Mesodermal cell (in vitro differentiated cells): ENCODE measurements around the gene TMEM252. TPM values are rescaled to one million over a fixed set of nuclear protein-coding genes. Genes with fewer than 3 reads are reported as not detected.

Source experiments
- H3K27ac ChIP-seq: 2 replicates; pipeline ENCODE4 v1.7.0; 2013; ENCODE audit warnings: mild to moderate bottlenecking, low read depth, low read length, moderate library complexity; ENCODE audit not compliant: severe bottlenecking
- H3K36me3 ChIP-seq: 2 replicates; pipeline ENCODE4 v1.7.1; 2013; ENCODE audit warnings: mild to moderate bottlenecking, low read length, moderate library complexity; ENCODE audit not compliant: control insufficient read depth, insufficient read depth
- H3K4me1 ChIP-seq: one replicate; pipeline ENCODE4 v1.7.1; 2013; ENCODE audit warnings: mild to moderate bottlenecking, low read length; ENCODE audit not compliant: insufficient read depth, control insufficient read depth, poor library complexity, severe bottlenecking
- H3K4me3 ChIP-seq: 2 replicates; pipeline ENCODE4 v1.7.0; 2013; ENCODE audit warnings: low read length, control low read depth, mild to moderate bottlenecking; ENCODE audit not compliant: insufficient read depth, poor library complexity, severe bottlenecking; ENCODE audit errors: extremely low read depth
- H3K9me3 ChIP-seq: 2 replicates; pipeline ENCODE4 v1.7.1; 2013; ENCODE audit warnings: mild to moderate bottlenecking, low read length, moderate library complexity; ENCODE audit not compliant: control insufficient read depth
- WGBS, 2 experiments: methylation state at CpG; one replicate each; pipeline ENCODE4 v1.1.5; 2013; ENCODE audit warnings: missing lambda C conversion rate in 2 of 2; ENCODE audit not compliant: insufficient coverage in 2 of 2; 5-methylcytosine and 5-hydroxymethylcytosine counted together
- polyA plus RNA-seq, 2 experiments: library from polyadenylated mRNA; stranded (reverse); fragments of 50-300 nt; gene quantifications; one replicate each; pipeline ENCODE4 v1.2.3, GENCODE V29; 2013

Gene TMEM252, protein sequence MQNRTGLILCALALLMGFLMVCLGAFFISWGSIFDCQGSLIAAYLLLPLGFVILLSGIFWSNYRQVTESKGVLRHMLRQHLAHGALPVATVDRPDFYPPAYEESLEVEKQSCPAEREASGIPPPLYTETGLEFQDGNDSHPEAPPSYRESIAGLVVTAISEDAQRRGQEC
- polyA plus RNA-seq (2013, experiment 1 of 2): not detected
- polyA plus RNA-seq (2013, experiment 2 of 2): not detected

DNA sequence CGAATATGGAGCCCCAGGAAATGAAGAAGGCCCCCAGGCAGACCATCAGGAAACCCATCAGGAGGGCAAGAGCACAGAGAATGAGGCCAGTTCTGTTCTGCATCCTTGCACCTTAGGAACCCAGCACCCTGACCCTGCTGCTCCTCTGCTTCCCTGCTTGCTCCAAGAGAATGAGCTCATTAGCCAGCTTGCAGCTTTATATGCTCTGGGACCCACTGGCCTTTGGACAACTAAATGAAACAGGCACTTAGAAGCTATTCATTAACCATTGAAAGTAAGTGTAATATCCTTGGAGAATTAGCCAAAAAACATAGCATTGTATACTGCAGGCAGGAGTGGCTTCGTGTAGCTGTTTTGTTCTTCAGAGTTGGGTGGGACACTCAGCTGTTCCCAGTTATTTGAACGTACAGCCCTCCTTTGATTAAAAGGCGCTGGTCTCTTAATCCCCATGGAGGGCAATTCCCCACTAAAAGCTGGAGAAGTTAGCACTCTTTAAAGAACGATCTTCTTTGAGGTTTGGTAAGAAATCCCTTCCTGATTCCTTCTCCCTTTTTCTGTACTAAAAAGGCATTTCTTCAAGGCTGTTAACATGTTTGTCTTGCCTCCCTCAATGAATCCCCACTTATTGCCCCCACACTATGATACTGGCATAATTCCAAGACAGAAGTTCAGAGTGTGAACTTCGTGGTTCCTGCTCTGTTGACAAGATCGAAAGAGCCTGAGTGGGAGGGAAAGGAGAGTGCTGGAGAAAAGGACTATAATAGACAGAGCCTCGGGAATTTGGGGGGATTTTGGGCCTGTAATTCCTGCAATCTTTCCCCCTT, at the start of gene TMEM252:
Gene TMEM252 (minus strand): TSS at position 172 of the 824 bp plus-strand sequence. CDS start 69 bp downstream, at position 103.
- H3K4me3 ChIP-seq: no peak within 1 kb of the TSS
- no peaks in the 10 kb centered on the region for H3K9me3 ChIP-seq
- no peak within 1 kb of the TSS for H3K27ac ChIP-seq
- H3K4me1 ChIP-seq: no peaks in the 10 kb centered on the region
- H3K36me3 ChIP-seq: no peaks in the 10 kb centered on the region
- WGBS, 2 experiments: 74 to 80% methylated on average over 5 to 7 of the region's 8 CpGs

DNA sequence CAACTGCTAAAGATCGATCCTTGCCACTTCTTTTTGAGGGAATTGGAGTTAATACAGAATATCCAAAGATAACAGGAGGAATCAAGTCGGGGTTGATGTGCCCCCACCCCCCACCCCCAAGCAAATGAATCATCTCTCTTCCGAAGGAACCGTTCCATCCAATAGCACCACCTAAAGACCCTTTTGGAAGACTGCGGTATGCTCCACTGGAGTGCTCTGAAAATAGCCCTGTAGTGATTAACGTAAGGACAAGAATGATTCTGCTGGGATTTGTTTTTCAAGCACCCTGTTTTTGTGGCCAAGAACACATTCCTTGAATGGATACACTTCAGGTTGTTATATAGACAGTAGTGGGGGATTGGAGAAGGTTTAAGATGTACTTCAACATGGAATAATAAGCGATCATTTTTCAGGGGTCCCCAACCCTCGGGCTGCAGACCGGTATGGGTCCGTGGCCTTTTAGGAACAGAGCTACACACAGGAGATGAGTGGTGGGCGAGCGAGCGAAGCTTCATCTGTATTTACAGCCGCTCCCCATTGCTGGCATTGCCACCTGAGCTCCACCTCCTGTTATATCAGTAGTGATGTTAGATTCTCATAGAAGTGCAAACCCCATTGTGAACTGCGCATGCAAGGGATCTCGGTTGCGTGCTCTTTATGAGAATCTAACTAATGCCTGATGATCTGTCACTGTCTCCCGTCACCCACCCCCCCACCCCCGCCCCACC, 44.5 kb upstream of the TMEM252 start:
- Histone ChIP-seq H3K4me3 (no peak overlapping the region), H3K9me3 (no peaks in the 10 kb centered on the region), H3K36me3 (no peaks in the 10 kb centered on the region), H3K4me1 (no peaks in the 10 kb centered on the region), H3K27ac (no peak overlapping the region)
- WGBS, 2 experiments: 87 to 88% methylated on average over 4 to 12 of the region's 19 CpGs

DNA sequence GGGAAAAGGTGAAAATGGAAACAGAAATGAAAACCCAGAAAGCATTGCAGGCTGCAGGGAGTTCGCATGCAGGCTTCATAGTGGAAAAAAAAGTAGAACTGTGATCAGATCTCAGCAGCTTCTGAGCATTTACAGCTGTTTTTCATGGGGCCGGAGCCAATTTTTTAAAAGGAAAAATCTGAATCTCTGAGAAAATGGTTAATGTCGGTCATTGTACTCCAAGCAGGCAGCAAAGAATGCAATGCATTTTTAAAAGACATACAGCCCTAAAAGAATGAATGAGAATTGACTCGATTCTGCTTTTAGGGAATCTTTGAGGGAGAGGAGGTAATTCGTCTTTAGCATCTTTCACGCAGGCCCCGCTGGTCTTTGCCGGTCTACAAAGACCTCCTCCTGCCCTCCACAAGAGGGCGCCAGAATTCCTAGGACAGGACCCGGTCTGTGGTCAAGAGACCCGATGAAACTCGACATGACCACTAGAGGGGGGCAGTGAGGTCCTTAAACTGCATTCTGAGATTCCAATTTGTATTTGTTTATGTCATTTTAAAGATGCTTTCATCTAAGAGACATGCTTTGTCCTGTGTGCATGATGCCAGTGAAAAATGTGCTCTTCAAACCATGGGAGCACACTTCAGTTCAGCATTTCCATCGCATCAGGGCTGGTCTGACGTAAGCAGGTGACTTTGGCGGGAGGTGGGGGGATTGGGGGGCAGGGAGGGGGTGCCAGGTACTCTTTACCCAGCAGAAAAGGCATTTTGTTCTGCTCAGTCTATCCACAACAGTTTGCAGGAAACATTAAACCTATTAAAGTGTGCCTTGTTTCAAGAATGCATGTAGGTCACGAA, 43.7 kb upstream of the TMEM252 start:
- H3K4me3 ChIP-seq: no peak overlapping the region
- WGBS, 2 experiments: 18 to 23% methylated on average over 6 to 7 of the region's 16 CpGs
- H3K9me3 ChIP-seq: no peaks in the 10 kb centered on the region
- H3K36me3 ChIP-seq: no peaks in the 10 kb centered on the region
- no peaks in the 10 kb centered on the region for H3K4me1 ChIP-seq
- H3K27ac ChIP-seq: no peak overlapping the region

DNA sequence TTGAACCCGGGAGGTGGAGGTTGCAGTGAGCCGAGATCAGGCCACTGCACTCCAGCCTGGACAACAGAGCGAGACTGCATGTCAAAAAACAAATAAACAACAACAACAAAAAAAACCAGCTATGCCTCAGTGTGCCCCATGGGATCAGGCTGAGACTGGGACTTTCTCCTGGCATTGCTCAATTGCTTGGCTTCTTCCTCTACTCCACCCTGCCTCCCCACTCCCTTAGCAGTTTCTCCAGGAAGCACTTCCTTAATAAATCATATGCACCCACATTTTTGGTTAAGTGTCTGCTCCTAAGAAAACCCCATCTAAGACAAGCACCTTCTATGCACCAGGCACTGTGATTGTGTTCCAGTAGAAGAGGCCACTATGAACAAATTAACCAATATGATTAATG, 41.0 kb upstream of the TMEM252 start:
- Histone ChIP-seq H3K4me3 (no peak overlapping the region), H3K4me1 (no peaks in the 10 kb centered on the region), H3K36me3 (no peaks in the 10 kb centered on the region), H3K27ac (no peak overlapping the region), H3K9me3 (no peaks in the 10 kb centered on the region)
- WGBS, 2 experiments: 71% methylated on average over 1 of the region's 3 CpGs; no CpG with 5 or more reads in 1 of the 2 experiments

DNA sequence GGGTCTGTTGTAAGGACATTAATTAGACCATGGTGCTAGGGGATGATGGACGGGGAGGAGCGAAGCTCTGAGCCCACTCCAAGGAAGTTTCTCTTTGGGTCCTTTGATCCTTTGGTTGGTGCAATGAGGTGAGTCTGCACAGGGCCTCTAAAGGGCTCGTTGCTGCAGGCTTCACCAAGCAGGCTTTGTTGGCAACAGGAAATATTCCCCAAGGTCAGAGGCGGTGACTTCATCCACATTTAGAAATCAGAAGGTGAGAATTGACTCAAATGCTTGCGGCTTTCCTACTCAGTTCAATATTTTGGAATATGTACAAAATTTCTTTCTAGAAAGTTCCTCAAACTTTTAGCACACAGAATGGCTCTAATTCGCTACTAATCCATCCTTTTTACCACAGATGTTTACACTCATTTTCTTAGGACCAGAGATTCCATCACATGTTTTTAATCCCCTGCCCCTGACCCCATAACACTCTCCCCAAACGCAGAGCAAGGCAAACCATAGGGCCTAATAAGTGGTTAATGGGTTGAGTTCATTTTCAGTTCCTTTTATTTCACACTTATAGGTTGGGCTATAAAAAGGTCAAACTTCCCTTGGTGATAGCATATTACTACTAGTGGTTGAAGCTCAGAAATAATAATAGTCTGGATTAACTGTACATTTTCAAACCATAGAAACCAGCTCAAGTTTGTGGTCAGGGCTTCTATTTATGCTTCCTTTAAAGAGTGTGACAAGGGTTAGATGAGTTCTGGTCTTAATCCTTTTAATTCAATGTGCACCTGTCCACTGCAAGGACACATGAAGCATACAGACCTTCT, 37.3 kb upstream of the TMEM252 start:
- no peak overlapping the region for H3K4me3 ChIP-seq
- 90 to 93% methylated on average over 3 to 5 of the region's 7 CpGs for WGBS, 2 experiments
- no peaks in the 10 kb centered on the region for H3K36me3 ChIP-seq
- no peaks in the 10 kb centered on the region for H3K4me1 ChIP-seq
- no peaks in the 10 kb centered on the region for H3K9me3 ChIP-seq
- H3K27ac ChIP-seq: no peak overlapping the region

DNA sequence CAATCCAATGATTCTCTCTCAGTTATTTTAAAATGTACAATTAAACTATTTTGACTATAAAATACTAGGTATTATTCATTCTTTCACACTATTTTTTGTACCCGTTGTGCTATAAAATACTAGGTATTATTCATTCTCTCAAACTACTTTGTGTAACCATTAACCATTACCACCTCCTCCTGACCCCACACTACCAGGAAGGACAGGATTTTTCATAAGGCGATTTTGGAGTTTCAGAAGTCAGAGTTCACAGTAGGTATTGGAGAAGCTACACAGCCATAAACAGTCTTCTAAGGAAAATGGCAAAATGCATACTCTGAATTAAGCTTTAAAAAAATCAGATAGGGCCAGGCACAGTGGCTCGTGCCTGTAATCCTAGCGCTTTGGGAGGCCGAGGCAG, 35.1 kb upstream of the TMEM252 start:
- H3K9me3 ChIP-seq: no peaks in the 10 kb centered on the region
- no peak overlapping the region for H3K4me3 ChIP-seq
- 57 to 67% methylated on average over 3 of the region's 5 CpGs for WGBS, 2 experiments
- H3K4me1 ChIP-seq: no peaks in the 10 kb centered on the region
- no peak overlapping the region for H3K27ac ChIP-seq
- H3K36me3 ChIP-seq: no peaks in the 10 kb centered on the region

DNA sequence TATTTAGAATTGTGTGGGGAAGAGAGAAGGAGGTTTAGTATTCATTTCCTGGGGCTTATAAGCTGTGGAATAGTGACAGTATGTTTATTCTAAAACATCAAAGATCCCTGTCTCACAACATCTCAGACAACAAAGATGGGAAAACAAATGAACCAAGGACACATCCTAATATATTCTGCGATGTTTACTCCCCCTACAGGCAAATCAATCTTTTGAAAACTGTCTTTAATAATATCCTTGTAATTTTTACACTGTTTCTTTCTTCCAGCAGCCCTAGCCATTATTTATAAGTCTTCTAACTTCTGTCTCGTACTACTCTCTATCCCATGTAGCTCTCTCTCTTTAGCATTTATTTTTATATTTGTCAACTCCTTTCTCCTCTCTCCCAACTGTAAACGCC, 33.5 kb upstream of the TMEM252 start:
- 63 to 93% methylated on average over 1 to 2 of the region's 3 CpGs for WGBS, 2 experiments
- no peaks in the 10 kb centered on the region for H3K36me3 ChIP-seq
- H3K9me3 ChIP-seq: no peaks in the 10 kb centered on the region
- H3K4me1 ChIP-seq: no peaks in the 10 kb centered on the region
- no peak overlapping the region for H3K27ac ChIP-seq
- no peak overlapping the region for H3K4me3 ChIP-seq

DNA sequence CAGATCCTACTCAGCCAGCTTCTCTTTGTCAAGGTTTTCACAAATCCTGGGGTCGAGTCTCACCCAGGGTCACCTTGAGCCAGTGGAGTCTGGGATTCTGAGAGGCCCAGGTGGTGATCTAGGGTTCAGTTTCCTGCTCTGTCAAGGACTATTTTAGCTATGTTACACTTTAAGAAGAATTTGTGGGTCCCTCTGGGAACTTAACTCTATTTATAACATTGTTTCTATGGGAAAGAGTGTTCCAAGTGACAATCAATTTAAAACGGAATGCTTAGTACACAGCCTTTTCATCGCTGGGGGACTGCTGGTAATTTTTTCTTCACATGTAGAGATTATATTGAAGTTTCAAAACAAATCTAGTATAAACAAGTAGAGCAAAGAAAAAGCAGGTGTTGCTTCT, 26.9 kb upstream of the TMEM252 start:
- Histone ChIP-seq H3K4me3 (no peak overlapping the region), H3K4me1 (no peaks in the 10 kb centered on the region), H3K27ac (no peak overlapping the region), H3K9me3 (no peaks in the 10 kb centered on the region), H3K36me3 (no peaks in the 10 kb centered on the region)
- no CpG with 5 or more reads among the region's 3 CpGs for WGBS, 2 experiments

DNA sequence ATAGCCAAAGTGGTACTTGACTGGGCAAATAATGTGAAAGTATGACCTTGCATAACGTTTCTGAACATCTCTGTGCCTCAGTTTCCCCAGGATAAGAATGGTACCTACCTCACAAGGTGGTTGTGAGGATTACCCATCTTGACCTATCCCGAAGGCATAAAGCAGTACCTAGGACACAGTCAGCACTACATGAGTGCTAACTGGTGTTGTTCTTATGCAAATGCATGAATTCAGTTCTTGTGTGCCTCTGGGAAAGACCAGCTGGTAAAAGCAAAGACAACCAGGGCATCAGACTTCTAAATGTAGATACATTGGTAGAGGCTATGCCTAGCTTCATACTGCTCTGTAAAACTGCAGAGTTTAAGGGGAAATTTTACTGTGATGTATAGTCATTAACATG, 21.8 kb upstream of the TMEM252 start:
- H3K9me3 ChIP-seq: no peaks in the 10 kb centered on the region
- H3K27ac ChIP-seq: no peak overlapping the region
- no peaks in the 10 kb centered on the region for H3K36me3 ChIP-seq
- WGBS, 2 experiments: 38 to 61% methylated on average over 2 of the region's 2 CpGs
- H3K4me3 ChIP-seq: no peak overlapping the region
- peaks cover 7% of the 10 kb centered on the region for H3K4me1 ChIP-seq
